AML-193 (cell line): Measurements from ENCODE around the gene ITPR1.

Experiments
- DNase-seq, 2 experiments: peaks; one replicate each; lab custom pipeline; 2025; lab: John Stamatoyannopoulos, UW

Gene ITPR1

GRCh38 chr3:4720316-4721075 is 227.3 kb downstream of the ITPR1 start:
- peak; percentile 38 to 55 for DNase-seq

DNA sequence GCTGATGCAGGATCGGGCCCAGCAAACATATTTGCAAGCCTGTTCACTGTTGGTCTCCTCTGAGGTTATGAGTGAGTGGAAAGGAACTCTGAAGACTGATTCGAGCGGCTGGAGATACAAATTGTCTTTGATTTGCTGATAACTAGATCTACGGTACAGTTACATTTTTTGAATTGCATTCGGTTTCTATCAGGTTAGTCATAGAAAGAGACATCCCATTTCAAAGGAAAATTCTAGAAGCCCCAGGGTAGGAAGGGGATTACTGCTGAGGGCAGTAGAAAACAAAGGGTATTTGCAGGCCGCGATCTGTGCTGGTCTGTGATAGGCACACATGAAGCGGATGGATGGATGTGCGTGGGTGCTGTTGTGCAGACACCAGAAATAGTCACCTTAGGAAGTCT is 228.4 kb downstream of the ITPR1 start:
- DNase-seq, result no peak

- DNase-seq, result peak; percentile 77 to 88
These were observed 229.0 kb downstream of the ITPR1 start for GRCh38 chr3:4722103-4722502.

GRCh38 chr3:4724051-4724629 is 231.0 kb downstream of the ITPR1 start:
- no peak for DNase-seq

DNA sequence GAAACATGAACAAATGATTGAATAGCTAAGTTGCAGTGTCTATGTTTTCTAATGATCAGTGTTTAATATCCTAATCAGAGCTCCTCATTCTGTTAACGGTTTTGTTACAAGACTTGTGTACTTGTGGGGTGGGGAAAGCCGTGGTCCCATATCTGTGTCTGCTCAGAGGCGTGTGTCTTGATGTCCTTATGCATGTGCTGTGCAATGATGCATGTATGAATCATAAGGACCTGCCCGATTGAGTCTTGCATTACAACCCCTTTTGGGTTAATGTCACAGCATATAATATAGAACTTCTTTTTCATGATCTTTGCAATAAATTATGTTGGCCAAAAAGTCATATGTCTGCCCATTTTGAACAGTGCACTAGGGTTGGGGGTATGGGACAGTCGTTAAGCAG is 233.4 kb downstream of the ITPR1 start:
- DNase-seq, result no peak

DNA sequence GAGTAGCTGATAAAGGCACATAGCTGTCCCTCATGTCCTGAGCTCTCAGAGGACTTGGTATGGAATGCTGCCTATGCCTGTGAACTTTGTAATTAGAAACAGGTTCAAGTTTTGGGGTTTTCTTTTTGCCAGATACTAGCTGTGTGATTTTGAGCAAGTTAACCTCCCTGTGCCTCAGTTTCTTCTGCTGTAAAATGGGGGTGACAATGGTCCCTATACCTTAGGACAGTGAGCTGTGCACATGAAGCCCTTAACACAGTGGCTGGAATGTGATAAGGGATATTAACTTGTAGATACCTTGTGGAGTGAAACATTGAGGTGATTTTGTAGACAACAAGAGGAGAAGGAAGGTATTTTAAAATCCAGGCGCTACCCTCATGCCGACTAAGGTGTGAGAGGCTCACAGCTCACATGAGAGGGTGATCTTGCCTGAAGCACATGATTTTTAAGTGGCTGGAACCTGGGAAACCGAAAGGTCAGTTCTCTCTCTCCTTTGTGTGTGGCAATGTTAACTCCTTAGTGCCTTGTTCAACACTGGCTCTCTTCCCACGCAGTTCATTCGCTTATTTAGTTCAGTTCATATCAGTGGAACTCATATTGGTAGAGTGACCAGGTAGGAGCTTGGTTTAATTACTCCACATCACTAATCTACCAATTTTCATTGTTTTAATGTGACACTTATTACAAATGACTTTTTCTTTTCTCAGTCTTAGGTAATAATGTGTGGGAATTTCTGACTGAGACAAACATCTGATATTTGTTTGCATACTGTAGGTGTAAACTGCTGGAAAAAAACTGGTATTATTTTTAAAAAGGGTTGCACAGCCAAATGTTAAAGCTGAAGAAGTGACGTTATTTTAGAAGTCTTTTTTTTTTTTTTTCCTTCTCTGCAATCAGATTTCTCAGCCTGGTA is 236.2 kb downstream of the ITPR1 start:
- no peak for DNase-seq

- no peak for DNase-seq
These were observed 237.6 kb downstream of the ITPR1 start for GRCh38 chr3:4730719-4731118.

GRCh38 chr3:4731543-4732111 is 238.5 kb downstream of the ITPR1 start:
- no peak for DNase-seq

- DNase-seq, result no peak
These were observed 239.8 kb downstream of the ITPR1 start for GRCh38 chr3:4732925-4733324.

DNA sequence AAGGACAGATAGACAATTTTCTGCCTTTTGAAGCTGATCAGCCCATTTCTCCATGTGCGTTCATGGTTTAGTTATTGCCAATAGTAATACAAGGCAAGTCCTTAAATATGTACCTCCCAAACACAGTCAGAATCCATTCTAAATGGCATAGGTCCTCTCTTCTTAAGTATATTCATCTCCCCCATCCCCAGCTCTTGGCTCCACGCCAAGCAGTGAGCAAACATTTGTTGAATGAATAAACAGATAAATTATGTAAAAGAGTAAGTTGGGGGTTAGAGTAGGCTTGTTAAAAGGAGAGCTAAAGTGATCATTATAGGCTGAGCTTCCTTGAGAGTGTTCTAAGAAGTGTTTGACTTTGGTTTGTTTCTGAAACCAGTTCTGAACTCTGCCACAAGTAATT is 241.3 kb downstream of the ITPR1 start:
- DNase-seq, result no peak

DNA sequence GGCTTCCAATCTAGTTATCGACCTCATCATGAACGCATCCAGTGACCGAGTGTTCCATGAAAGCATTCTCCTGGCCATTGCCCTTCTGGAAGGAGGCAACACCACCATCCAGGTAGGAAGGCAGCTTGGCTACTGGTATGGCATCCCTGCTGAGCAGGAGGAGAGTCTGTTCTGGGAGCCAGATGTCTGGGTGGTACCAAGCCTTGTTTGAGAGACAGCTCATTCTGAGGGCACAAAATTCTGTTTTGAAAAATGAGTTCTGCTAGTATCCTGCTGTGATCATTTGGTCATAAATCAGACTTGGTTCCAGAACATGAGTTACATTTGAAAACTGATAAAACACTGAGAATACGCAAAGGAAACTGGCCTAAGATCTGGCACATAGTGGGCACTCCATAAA is 242.1 kb downstream of the ITPR1 start:
- DNase-seq, result no peak

DNA sequence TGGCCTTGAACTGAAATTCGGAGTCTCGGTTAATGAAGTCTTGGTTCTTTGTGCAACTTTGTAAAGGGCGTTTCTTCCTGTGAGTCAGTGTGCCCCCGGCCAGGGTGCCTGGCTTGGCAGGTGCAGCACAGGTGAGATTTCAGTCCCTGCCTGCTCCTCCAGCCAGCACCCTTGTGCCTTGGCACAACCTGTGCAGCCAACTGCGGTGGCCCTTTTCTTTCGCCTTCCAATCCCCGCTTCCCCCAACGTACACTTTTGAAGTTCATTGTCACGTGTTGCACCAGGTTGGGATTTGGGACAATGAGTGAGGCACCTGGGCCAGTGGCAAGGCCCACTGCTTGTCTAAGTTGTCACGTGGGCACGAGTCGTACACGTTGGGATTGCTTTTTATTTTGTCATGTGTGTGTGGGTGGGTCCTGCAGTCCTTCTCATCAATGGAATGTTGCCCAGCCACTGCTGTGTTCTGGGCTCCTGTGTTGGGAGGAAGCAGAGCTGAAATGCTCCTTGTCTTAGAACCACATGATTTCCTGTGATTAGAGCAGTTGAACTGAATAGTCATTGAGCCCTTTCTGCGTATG is 243.2 kb downstream of the ITPR1 start:
- no peak for DNase-seq

DNA sequence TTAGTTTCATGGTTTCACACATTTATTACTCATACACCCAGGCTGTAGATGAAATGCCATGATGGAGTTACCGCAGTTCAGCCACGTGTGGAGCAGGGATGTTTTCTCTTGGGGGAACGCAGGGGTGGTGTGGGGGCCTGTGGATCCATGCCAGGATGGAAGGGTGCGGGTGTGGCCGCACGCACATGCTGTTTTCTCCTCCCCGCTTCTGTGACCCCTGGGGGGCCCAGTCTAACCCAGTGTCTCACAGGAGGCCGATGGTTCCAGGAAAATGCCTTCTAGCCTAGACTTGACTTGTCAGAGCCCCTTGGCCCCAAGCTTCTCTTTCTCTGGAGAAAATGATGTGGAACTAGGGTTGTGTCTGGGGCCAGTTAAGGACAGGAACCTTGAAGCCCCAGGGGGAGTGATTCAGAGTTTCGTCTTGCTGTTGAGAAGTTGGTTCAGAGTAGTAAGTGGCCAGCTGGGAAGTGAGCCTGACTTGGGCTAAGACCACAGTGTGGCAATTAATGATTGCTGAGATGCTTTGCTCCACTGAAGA is 245.7 kb downstream of the ITPR1 start:
- DNase-seq, result no peak

DNA sequence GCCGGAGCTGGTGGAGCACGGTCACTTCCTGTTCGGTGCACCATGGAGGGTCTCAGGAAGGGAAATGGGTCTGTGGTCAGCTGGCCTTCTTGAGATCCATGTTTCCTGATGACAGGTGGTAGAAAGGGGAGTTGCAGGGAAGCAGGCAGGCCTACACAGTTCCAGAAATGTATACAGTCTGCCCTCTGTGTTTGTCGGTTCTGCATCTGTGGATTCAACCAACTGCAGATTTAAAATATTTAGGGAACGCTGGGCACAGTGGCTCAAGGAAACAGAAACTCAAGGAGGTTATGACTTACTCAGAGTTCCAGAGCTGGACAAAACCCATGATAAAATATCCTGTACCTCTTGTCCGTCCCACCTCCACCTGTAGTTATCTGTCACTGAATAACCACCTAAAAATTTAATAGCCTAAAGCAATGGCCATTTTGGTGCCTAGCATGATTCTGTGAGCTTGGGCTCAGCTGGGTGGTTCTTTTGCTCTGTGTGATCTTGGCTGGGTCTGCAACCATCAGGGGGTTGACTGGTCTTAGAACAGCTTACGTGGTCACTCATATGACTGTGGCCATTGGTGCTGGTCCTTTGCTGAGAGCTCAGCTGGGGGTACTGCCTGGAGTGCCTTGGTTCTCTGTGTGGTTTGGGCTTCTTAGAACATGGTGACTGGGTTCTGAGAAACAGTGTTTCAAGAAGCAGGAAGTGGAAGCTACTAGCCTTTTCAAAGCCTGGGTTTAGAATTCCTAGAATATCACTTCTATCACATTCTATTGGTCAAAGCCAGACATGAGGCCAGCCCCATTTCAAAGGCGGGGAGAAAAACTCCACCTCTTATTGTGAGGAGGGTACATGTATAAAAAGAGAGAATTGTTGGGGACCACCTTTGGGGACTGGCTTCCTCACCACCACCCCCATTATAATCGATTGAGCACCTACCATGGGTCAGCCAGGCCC is 246.4 kb downstream of the ITPR1 start:
- DNase-seq, result peak; percentile 53 to 56

GRCh38 chr3:4740397-4741105 is 247.4 kb downstream of the ITPR1 start:
- DNase-seq, result peak in 1 of 2 experiments; percentile 19

DNA sequence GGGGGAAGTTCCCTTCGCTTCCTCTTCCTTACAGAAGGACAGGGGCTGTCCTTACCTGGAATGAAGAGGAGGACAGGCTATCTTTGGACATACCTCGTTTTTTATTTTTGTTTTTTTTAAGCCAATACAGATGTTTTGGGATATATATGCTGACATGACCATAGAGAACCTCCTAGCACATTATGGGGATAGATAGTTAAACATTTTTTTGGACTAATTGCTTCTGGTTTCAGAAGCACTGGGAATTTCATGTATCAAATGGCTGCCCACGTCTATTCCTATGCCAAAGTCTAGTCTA is 247.9 kb downstream of the ITPR1 start:
- DNase-seq, result no peak

GRCh38 chr3:4741404-4742307 is 248.5 kb downstream of the ITPR1 start:
- DNase-seq, result peak; percentile 97

DNA sequence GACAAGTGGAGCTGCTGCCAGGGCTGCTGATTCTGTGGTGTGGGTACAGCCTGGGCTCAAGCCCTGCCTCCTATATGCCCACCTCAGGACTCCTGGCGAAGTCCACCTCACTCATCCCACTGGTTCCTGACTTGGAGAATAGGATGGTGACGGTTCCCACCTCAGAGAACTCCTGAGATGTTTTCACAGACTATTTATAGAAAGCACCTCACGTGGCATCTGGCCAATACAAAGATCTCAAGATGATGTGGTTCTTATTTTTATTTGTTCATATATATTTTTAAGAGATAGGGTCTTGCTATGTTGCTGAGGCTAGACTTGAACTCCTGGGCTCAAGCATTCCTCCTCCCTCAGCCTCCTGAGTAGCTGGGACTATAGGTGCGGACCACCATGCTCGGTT is 249.2 kb downstream of the ITPR1 start:
- no peak for DNase-seq

DNA sequence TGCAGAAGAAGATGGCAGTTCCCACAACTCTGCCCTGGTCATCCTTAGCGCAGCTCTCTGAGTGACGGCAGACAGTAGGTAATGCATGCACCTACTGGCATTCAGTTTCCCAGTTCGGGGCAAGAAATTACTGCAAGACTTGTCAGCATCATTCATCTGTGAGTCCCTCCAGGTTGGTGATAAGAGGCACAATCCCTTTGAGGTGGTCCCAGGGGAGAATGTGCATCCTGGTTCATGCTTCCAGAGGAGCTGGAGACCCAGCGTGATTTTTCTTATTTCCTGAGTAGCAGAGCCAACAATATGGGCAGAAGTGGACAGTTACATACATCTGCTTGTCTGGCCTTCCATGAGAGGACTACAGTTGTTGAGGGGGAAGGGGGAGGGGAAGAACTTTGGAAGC is 250.2 kb downstream of the ITPR1 start:
- DNase-seq, result no peak
